Keratinocyte (primary cell): ENCODE measurements around the gene CALML3.

Source experiments
- CTCF ChIP-seq, 3 experiments: IDR thresholded peaks in 1 of 3; conservative IDR thresholded peaks in 1 of 3; optimal IDR thresholded peaks in 1 of 3; 2 replicates in 2 of 3; 3 replicates in 1 of 3; pipeline versions ENCODE3 to v1.5.1; 2011; ENCODE audit warnings: low read length in 3 of 3, mild to moderate bottlenecking in 3 of 3, moderate library complexity in 2 of 3, control low read depth in 1 of 3, inconsistent platforms in 1 of 3; ENCODE audit not compliant: insufficient read depth in 2 of 3; ENCODE audit errors: extremely low read depth in 1 of 3
- EZH2 ChIP-seq: IDR thresholded peaks from one replicate; pipeline ENCODE4 v1.6.1; 2012; ENCODE audit warnings: inconsistent platforms, mild to moderate bottlenecking, low read length, moderate library complexity

DNA sequence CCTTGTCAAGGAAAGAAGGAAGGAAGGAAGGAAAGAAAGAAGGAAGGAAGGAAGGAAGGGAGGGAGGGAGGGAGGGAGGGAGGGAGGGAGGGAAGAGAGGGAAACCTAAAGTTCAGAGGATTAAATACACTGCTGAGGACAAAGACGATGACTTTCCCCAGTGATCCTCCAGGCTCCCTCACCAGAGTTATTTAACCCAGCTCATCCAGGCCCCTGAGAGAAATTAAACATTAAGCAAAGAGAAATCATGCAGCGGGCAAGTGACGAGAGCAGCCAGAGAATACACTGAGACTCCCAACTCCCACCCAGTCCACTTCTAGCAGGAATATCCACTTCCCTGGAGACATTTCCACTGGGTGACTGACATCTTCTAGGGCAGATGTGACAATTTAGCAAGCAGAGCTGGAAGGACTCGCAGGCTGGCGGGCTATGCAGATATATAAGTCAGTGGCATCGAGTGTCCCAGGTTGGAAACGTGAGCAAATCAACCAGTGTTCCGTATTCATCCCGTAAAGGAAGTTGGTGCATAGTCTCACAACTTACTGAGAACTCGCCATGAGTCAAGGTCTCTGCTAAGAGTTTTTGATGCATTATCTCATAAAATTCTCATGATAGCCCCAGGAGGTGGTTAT lies 48.7 kb downstream of the CALML3 start:
- TF ChIP-seq CTCF (optimal IDR thresholded peaks at IDR 0.05 in 1 of 3, IDR thresholded peaks at IDR 0.05 in 1 of 3, conservative IDR thresholded peaks at IDR 0.05 in 1 of 3; ENCODE audit: extremely low read depth in 1 of 3, insufficient read depth in 2 of 3, low read length in 3 of 3), result no peak
- TF ChIP-seq EZH2, result no peak
